Measurements from ENCODE around the gene LIX1L.

DNA sequence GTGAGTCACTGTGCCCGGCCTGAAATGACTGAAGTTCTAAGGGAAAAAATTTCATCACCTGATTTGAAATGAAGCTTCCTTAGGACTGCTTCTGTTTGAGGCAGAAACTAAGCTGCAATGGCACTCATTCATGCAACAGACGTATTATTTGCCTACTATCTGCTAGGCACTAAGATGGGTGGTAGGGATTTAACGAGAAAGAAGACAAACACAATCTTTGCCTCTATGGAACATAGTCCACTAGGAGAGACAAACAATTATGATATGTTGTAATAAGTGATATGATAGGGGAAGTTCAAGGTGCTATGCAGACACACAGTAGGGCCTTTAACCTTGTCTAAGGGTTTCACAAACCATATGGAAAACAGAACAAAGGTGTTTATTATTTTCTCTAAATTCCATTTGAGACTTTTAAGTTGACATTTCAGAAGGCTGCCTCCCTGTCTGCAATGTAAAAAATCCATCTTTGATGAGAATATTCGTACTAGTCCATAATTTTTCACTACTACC lies 11.3 kb downstream of the LIX1L start:
- TF ChIP-seq, protein P1, sequence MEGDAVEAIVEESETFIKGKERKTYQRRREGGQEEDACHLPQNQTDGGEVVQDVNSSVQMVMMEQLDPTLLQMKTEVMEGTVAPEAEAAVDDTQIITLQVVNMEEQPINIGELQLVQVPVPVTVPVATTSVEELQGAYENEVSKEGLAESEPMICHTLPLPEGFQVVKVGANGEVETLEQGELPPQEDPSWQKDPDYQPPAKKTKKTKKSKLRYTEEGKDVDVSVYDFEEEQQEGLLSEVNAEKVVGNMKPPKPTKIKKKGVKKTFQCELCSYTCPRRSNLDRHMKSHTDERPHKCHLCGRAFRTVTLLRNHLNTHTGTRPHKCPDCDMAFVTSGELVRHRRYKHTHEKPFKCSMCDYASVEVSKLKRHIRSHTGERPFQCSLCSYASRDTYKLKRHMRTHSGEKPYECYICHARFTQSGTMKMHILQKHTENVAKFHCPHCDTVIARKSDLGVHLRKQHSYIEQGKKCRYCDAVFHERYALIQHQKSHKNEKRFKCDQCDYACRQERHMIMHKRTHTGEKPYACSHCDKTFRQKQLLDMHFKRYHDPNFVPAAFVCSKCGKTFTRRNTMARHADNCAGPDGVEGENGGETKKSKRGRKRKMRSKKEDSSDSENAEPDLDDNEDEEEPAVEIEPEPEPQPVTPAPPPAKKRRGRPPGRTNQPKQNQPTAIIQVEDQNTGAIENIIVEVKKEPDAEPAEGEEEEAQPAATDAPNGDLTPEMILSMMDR (conservative IDR thresholded peaks at IDR 0.05; ENCODE audit: low read length) = no peak
- TF ChIP-seq EZH2phosphoT487 (IDR thresholded peaks at IDR 0.05; ENCODE audit: borderline replicate concordance) = no peak

Data from Loucy (cell line).